GM18508 (cell line): ENCODE measurements around the gene TOP3A.
"Not testable (repeated sequence)": the region's sequence is repeated elsewhere in the genome, so short reads cannot be mapped to it uniquely, and the experiment has no call there.

ENCODE experiments used
- ATAC-seq: cut with Tn5 transposase; IDR thresholded peaks from one replicate; pipeline ENCODE4 v1.9.1; 2021; ENCODE audit warnings: moderate number of reproducible peaks; ENCODE audit not compliant: insufficient read depth, unreplicated experiment

TOP3A gene, protein sequence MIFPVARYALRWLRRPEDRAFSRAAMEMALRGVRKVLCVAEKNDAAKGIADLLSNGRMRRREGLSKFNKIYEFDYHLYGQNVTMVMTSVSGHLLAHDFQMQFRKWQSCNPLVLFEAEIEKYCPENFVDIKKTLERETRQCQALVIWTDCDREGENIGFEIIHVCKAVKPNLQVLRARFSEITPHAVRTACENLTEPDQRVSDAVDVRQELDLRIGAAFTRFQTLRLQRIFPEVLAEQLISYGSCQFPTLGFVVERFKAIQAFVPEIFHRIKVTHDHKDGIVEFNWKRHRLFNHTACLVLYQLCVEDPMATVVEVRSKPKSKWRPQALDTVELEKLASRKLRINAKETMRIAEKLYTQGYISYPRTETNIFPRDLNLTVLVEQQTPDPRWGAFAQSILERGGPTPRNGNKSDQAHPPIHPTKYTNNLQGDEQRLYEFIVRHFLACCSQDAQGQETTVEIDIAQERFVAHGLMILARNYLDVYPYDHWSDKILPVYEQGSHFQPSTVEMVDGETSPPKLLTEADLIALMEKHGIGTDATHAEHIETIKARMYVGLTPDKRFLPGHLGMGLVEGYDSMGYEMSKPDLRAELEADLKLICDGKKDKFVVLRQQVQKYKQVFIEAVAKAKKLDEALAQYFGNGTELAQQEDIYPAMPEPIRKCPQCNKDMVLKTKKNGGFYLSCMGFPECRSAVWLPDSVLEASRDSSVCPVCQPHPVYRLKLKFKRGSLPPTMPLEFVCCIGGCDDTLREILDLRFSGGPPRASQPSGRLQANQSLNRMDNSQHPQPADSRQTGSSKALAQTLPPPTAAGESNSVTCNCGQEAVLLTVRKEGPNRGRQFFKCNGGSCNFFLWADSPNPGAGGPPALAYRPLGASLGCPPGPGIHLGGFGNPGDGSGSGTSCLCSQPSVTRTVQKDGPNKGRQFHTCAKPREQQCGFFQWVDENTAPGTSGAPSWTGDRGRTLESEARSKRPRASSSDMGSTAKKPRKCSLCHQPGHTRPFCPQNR

DNA sequence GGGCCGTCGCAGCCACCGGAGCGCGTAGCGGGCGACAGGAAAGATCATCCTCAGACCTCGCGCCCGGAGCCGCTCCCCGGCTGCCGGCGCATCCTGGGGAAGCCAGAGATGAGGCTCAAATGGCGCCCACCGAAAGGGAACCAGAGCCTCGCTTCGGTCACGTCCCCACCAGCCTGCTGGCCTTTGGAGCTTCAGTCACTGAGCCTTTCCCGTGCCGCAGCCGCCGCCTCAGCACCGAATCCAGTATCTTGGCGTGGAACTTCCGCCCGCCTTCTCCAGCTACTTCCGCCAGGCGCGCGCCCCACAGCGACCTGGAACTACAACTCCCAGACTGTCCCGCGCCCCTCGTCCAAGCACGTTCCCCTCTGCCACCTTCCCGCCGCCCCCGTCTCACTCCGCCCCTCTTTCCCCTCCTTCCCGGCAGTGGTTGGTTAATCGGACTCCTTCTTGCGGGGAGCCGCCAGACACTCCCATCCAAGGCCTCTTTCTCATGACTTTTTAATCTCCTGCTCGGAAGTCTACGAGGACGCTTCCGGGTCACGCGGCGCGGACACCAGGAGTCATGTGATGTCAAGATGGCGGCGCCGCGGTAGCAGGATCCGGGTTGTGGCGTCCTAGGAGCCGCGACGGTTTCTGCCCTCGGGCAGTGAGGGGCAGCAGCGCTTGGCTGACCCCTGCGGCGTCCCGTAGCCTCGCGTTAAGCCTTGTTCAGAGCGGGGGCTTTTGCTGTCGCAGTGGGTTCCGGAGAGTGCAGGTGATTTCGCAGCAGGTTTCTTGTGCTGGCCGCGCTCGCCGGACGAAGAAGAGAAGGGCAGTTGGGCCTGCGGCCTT lies at the start of gene TOP3A, which contains the start of gene SMCR8:
Gene TOP3A, minus strand, starts transcription at position 264 of the 831 bp plus-strand sequence. Its CDS starts 216 bp downstream, at position 48.
Gene SMCR8, plus strand, starts transcription at position 563 of the 831 bp plus-strand sequence. CDS start 497 bp downstream, outside the sequence.
- ATAC-seq, result peak; percentile 48

- ATAC-seq, result no peak
Observed at GRCh38 chr17:18364166-18364565, 49.4 kb upstream of the TOP3A start.

- peak; percentile 82 for ATAC-seq
Observed at GRCh38 chr17:18363101-18364049, 48.6 kb upstream of the TOP3A start, which contains the start of gene SHMT1. SHMT1 (minus strand) TSS chr17:18363550; CDS start chr17:18355981, 7,569 bp downstream.

DNA sequence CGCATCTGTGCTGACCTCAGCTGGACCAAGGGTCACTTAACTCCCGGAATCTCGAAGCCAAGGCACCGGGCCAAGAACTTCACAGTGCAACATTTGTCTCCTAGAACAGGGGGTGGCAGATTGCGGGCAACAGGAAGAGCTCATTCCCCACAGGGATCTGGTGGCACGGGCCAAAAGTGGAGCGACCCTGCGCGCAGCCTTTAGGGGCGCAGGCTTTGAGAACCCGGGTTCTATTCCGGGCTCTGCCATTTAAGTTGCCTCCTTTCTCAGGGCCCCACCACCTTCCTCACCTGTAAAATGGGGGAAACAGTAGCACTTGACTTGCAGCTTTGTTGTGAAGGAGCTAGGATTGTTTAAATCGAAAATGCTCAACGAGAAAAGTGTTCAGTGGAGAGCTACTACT lies 47.9 kb upstream of the TOP3A start:
- ATAC-seq, result no peak

GRCh38 chr17:18361837-18362697 lies 47.3 kb upstream of the TOP3A start:
- no peak for ATAC-seq

DNA sequence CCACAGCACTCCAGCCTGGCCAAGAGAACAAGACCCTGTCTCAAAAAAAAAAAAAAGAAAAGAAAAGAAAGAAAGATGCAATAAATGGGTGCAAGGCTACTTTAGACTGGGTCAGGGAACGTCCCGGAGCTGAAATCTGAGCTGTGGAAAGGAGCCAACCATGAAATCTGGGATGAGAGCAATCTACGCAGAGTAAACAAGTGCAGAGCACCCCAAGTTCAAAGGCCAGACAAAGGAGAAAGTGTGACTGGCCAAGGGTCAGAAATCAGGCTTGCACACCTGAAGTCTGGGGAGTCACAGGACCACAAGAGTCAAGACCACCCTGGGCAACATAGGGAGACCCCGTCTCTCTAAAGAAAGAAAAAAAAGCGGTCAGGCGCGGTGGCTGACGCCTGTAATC lies 45.7 kb upstream of the TOP3A start:
- no peak for ATAC-seq

GRCh38 chr17:18356624-18357023 lies 41.8 kb upstream of the TOP3A start:
- ATAC-seq, result no peak

GRCh38 chr17:18353541-18353940 lies 38.7 kb upstream of the TOP3A start:
- no peak for ATAC-seq

DNA sequence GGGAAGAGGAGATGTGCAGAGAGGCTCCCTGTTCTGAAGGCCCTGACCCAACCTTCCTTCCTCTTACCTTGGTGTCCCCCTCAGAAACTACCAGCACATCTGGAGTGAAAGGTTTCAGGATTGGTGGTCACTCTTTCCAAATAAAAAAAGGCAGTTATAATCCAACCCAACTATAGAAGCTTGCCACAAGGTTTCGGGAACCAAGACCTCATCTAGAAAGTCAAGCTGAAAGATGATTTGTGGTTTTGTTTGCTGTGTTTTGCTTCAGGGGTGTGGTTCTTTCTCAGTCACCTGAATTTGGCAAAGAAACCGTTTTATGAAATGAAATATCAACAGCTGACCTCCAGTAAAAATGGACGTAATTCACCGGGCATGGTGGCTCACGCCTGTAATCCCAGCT lies 29.2 kb upstream of the TOP3A start:
- ATAC-seq, result no peak

DNA sequence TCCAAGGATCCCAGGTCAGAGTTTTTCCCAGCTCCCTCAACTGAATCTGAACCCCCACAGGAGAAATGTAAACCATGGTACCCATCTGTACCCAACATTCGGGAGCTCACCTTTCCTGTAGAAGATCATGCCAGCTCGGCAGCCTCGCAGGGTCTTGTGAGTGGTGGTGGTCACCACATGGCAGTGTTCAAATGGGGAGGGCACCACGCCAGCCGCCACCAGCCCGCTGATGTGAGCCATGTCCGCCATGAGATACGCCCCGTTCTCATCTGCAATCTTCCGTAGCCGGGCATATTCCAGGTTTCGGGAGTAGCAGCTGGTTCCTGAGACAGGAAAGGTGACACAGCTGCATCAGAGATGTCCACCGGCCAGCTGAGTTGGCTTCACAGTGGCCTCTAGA lies 25.1 kb upstream of the TOP3A start:
- ATAC-seq, result no peak

- ATAC-seq, result not testable (repeated sequence)
Observed at GRCh38 chr17:18338158-18338557, 23.4 kb upstream of the TOP3A start.

- ATAC-seq, result no peak
Observed at GRCh38 chr17:18332909-18333489, 18.2 kb upstream of the TOP3A start.

DNA sequence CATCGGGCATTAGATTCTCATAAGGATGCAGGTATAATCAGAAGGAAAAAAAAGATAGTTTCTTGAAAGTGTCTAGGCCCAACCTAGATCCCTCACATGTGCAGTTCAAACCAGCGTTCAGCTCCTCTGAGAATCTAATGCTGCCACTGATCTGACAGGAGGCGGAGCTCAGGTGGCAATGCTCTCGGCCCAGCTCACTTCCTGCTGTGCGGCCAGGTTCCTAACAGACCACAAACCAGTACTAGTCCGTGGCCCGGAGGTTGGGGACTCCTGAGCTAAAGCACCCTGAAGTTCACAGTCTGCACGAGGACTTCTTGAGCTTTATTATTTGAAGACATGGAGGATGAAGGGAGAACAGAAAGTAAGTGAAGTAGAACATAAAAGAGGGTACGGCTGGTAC lies 17.1 kb upstream of the TOP3A start:
- ATAC-seq, result no peak

DNA sequence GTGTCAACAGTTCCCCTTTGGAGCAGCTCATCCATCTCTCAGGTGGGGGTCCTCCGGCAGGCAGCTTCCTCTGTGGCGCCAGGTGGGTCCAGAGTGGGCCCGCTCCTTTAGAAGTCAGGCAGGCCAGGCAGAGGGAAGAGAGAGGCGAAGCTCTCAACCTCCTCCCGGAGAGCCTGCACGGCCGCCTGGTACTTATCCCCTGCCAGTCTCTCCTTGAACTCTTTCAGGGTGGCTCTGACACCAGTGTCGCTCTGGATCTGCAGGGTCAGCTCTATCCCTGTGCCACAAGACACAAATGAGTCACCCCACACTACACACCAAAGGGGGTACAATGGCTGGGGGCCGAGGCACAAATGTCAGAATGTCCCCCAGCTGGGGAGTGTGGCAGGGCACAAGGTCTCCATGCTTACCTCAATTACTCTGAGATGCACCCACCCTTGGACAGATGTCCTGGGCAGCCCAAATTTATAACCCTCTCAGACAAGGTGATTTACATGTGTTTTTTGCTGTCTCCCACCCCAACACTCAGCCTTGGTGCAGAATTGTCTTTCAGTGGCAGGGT lies 13.9 kb upstream of the TOP3A start:
- no peak for ATAC-seq

DNA sequence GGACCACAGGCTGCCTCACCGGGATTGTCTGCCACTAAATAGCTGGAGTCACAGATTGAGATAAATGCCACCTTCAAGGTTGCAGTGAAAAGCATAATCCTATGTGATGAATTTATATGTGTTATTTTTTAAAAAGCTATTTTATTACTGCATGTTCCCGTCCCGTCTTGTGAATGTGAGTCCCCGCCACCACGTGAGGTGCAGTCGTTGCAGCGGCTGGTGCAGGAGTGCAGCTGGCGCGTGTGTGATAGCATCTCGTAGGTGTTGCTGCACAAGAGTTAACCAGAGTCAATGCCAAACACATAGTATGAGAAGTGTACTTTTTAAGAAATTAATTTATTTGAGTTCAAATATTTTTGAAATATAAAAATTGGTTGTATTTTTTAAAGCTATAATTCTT lies 12.8 kb upstream of the TOP3A start:
- no peak for ATAC-seq

GRCh38 chr17:18327093-18327492 lies 12.3 kb upstream of the TOP3A start:
- ATAC-seq, result no peak

DNA sequence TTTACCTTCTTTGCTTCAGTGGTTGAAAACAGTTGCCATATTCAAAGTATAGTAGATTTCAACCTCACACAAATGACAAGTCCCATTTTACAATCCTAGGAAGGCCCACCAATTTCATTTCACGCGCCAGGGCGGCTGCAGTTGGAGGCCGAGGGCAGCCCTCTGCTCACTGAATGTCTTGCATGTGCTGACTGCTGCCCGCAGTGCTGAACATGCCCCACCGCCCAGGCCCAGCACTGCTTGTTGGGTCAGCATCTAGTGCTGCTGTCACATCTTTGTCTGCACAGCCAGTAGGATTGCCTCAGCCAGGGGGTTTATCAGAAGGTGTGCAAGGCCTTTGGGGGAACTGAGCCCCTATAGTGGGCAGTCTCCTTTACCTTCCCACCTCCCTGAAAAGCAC lies 11.8 kb upstream of the TOP3A start:
- no peak for ATAC-seq
